Muscle of leg (tissue), 11 donors: Measurements from ENCODE around the gene CRADD. TPM values are rescaled to one million over a fixed set of nuclear protein-coding genes. Genes with fewer than 3 reads are reported as not detected.

Experiments
- DNase-seq: peaks from one replicate; pipeline ENCODE4 v3.0.0; 2013
- H3K27ac ChIP-seq: one replicate; pipeline ENCODE4 v1.5.1; 2013; ENCODE audit warnings: mild to moderate bottlenecking, low read length, control low read depth
- H3K27me3 ChIP-seq: one replicate; pipeline ENCODE4 v1.6.1; 2013; ENCODE audit warnings: low read length; ENCODE audit not compliant: control insufficient read depth, insufficient read depth
- H3K36me3 ChIP-seq: one replicate; pipeline ENCODE4 v1.6.1; 2013; ENCODE audit warnings: low read length; ENCODE audit not compliant: control insufficient read depth, insufficient read depth
- H3K4me1 ChIP-seq: one replicate; pipeline ENCODE4 v1.6.1; 2013; ENCODE audit warnings: low read length; ENCODE audit not compliant: control insufficient read depth, insufficient read depth
- H3K4me3 ChIP-seq: one replicate; pipeline ENCODE4 v1.5.1; 2013; ENCODE audit warnings: low read length, control low read depth
- H3K9me3 ChIP-seq: replicated peaks from 2 replicates; pipeline ENCODE4 v1.6.1; 2013; ENCODE audit warnings: low read depth, low read length; ENCODE audit not compliant: control insufficient read depth
- WGBS: methylation state at CpG from one replicate; pipeline ENCODE4 v1.1.5; 2013; ENCODE audit warnings: missing lambda C conversion rate; ENCODE audit not compliant: insufficient coverage; 5-methylcytosine and 5-hydroxymethylcytosine counted together
- polyA plus RNA-seq, 8 donors: library from polyadenylated mRNA; unstranded; fragments of 120-200 nt; gene quantifications; one replicate each; pipeline versions ENCODE4 v1.2.1 to v1.2.3, GENCODE V29; 2013; ENCODE audit warnings: inconsistent platforms in 1 of 8, low replicate concordance in 1 of 8; ENCODE audit not compliant: insufficient read length in 8 of 8, insufficient read depth in 1 of 8
- total RNA-seq: library from RNA; stranded (reverse); fragments of 120-200 nt; gene quantifications from one replicate; pipeline ENCODE4 v1.2.4, GENCODE V29; 2013

Gene CRADD
- total and polyA plus RNA-seq, 9 donors = 9.1 to 15.2 (median 12.9) TPM

DNA sequence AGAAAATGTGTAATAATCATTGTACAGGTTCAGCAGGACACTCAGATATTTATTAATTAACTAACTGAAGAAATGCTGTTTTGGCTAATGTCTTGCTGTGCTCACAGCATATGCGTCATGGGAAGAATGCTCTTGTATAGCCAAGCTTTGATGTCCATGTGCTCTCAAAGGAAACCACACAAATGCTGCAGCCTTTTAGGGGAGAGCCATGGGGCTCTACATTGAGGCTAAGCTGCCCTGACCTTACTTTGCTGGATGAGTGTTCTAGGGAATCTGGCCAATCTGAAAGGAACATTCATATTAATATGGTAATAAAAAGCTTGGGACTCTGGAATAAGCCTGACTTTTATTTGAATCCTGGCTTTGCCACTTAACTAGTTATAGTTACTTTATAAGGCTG lies 9.5 kb upstream of the CRADD start:
- 67% methylated on average over 1 of the region's 1 CpG for WGBS
- no peaks in the 10 kb centered on the region for H3K9me3 ChIP-seq
- no peak overlapping the region for H3K4me3 ChIP-seq
- no peaks in the 10 kb centered on the region for H3K36me3 ChIP-seq
- no peaks in the 10 kb centered on the region for H3K27me3 ChIP-seq
- DNase-seq = no peak
- H3K27ac ChIP-seq = no peak overlapping the region
- H3K4me1 ChIP-seq = peaks cover 2% of the 10 kb centered on the region

DNA sequence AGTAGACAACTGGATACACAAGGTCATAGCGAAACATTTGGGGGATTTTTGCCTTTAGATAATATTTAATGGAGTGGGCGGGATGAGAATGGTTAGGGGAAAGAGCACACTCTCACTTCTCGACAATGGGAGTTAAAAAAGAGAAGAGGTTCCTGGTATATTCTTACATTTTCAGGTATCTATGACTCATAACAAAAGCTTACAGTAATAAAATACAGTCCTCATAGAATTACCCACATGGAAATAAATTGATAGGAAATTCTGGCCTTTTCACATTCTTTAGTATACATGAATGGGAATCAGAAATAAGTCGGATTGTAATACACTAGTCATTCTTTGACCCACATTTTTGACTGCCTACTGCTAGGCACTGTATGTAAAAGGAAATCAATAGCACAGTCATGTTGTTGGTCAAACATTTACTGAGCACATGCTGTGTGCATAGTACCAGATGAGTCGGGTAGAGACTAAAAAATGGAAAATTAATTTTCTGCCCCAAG lies 8.2 kb upstream of the CRADD start:
- DNase-seq = no peak
- Histone ChIP-seq H3K4me1 (no peaks in the 10 kb centered on the region), H3K4me3 (no peak overlapping the region), H3K27me3 (peaks cover 1% of the 10 kb centered on the region), H3K27ac (no peak overlapping the region), H3K36me3 (no peaks in the 10 kb centered on the region), H3K9me3 (no peaks in the 10 kb centered on the region)
- WGBS = 83% methylated on average over 1 of the region's 5 CpGs

DNA sequence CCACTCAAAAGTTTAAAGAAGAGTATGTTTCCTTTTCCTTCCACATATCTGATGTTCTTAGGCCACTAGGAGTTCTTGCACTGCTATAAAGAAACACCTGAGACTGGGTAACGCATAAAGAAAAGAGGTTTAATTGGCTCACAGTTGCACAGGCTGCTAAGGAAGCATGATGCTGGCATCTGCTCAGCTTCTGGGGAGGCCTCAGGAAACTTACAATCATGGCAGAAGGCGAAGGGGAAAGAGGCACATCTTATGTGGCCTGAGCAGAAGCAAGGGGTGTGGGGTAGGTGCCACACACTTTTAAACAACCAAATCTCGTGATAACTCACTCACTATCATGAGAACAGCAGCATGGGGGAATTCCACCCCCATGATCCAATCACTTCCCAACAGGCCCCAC lies 7.7 kb upstream of the CRADD start:
- Histone ChIP-seq H3K4me3 (no peak overlapping the region), H3K9me3 (no peaks in the 10 kb centered on the region), H3K4me1 (no peaks in the 10 kb centered on the region), H3K27me3 (peaks cover 4% of the 10 kb centered on the region), H3K27ac (no peak overlapping the region), H3K36me3 (no peaks in the 10 kb centered on the region)
- DNase-seq = no peak
- 100% methylated on average over 1 of the region's 3 CpGs for WGBS

DNA sequence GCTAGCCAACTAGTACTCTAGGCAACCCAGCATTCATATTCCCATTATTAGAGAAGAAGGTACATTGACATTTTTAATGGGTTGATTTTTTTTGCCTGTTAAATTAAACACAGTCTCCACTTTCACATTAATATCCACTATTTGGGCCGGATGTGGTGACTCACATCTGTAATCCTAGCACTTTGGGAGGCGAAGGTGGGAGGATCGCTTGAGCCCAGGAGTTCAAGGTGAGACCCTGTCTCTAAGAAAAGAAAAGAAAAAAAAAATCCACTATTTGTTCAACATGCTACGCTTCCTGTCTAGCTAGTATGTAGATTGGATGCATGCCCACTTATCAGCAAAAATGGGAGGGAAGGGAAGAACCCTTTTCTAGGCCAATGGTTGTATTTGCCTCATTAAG lies 7.1 kb upstream of the CRADD start:
- WGBS = 93% methylated on average over 1 of the region's 4 CpGs

DNA sequence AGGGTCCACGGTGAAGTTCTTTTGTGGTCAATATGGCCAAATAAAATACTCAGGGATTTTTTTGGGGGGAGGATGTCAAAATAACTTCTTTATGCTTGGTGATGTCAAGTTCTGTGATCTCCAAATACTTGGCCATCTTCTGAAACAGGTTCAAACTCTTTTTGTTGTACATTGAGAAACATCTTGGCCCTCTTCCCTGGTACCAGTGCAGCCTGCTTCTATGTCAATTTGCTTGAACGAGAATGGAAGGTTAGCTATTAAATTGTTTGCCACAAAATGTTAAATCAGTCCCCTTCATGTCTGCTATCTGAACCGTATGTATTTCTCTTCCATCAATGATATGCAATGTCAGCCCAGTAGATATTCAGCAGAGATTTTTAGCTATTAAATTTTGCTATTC lies 6.1 kb upstream of the CRADD start:
- Histone ChIP-seq H3K9me3 (no peaks in the 10 kb centered on the region), H3K36me3 (no peaks in the 10 kb centered on the region), H3K4me3 (no peak overlapping the region), H3K27ac (no peak overlapping the region), H3K27me3 (peaks cover 4% of the 10 kb centered on the region), H3K4me1 (no peaks in the 10 kb centered on the region)
- DNase-seq = no peak
- WGBS = no CpG with 5 or more reads among the region's 3 CpGs

More for the DNA sequence above, 7.1 kb upstream of the CRADD start:
- Histone ChIP-seq H3K36me3 (no peaks in the 10 kb centered on the region), H3K9me3 (no peaks in the 10 kb centered on the region), H3K4me3 (no peak overlapping the region), H3K27ac (no peak overlapping the region), H3K27me3 (peaks cover 4% of the 10 kb centered on the region), H3K4me1 (no peaks in the 10 kb centered on the region)
- DNase-seq = no peak

DNA sequence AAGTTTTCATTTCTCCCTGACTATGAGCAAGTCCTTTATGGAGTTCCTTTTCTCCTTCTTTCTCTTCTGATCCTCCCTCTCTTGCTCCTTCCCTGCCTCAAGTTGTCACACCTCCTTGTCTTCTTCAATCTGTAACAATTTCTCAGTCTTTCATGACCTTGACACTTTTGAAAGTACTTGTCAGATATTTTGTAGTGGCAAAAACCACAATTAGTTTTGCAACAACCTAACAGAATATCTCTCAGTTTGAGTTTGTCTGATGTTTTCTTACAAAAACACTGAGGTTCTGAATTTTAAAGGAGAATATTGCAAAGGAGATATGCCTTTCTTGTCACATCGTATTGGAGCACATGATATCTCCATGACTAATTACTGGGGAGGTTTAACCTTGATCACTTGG lies 4.1 kb upstream of the CRADD start:
- H3K27me3 ChIP-seq = peaks cover 4% of the 10 kb centered on the region
- no peak for DNase-seq
- no peaks in the 10 kb centered on the region for H3K9me3 ChIP-seq
- no peak overlapping the region for H3K27ac ChIP-seq
- peaks cover 9% of the 10 kb centered on the region for H3K4me1 ChIP-seq
- H3K4me3 ChIP-seq = no peak overlapping the region
- H3K36me3 ChIP-seq = no peaks in the 10 kb centered on the region
- WGBS = no CpG with 5 or more reads among the region's 1 CpG

DNA sequence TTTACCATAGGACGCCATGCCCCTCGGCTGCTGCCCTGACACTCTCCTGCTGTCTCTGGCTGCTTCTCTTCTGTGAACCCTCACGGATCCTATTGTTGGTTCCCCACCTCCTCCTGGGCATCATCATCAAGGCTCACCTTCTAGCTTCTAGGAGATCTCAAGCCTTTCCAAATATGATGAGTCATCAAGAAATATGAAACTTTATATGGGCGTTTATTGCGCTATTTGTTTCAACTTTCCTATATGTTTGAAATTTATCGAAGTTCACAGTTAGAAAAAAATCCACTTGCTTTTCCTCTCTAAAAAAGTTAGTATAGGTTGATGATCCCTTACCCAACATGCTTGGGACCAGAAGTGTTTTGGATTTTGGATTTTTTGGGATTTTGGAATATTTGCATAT lies 2.8 kb upstream of the CRADD start:
- Histone ChIP-seq H3K36me3 (no peaks in the 10 kb centered on the region), H3K27ac (no peak overlapping the region), H3K4me1 (peaks cover 20% of the 10 kb centered on the region), H3K27me3 (peaks cover 4% of the 10 kb centered on the region), H3K9me3 (no peaks in the 10 kb centered on the region), H3K4me3 (no peak overlapping the region)
- no peak for DNase-seq
- 75% methylated on average over 3 of the region's 6 CpGs for WGBS

DNA sequence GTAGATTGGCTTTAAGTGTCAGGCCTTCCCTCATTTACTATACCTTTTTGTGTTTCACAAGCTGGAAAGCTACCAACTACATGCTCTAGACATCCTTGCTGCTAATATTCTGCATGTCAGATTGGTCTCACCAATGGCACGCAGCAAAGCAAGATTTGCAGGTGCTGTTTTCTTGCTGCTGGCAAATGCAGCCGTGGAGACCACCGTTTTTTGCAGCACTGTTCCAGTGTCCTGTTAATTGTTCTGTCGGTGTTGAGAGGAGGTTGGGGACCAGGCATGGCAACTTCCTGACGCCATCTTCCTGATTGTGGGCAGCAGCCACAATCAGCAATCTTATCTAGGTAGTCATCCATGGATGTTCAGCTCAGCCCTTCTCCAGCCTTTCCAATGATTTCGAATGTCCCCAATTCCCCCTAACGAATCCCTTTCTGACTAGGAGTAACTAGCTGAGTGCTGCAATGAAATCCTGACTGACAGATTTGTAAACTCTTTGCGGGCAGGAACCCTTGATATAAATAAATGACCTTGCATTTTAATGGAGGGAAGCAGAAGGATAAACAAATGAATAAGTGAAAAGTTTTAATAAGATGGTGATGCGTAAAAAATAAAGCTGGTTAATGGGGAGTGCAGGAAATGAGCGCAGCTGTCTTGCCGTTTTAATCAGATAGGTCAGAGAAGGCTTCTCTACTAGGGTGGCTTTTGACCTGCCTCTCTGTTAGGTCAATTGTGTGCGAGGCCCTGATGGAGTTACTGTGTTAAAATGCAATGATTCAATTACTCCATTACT lies 574 bp upstream of the CRADD start:
- Histone ChIP-seq H3K36me3 (no peaks in the 10 kb centered on the region), H3K27me3 (peaks cover 4% of the 10 kb centered on the region), H3K4me3 (peak overlapping the region; percentile 87), H3K27ac (peak overlapping the region; percentile 100), H3K4me1 (peaks cover 25% of the 10 kb centered on the region), H3K9me3 (no peaks in the 10 kb centered on the region)
- DNase-seq = no peak
- WGBS = 77% methylated on average over 6 of the region's 12 CpGs

DNA sequence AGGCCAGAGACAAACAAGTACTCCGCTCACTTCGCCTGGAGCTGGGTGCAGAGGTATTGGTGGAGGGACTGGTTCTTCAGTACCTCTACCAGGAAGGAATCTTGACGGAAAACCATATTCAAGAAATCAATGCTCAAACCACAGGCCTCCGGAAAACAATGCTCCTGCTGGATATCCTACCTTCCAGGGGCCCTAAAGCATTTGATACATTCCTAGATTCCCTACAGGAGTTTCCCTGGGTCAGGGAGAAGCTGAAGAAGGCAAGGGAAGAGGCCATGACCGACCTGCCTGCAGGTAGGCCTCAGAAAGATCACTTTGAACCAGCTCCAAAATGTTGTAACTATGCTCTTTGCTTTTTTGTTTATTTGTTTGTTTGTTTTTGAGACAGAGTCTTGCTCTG lies 1.6 kb downstream of the CRADD start:
- Histone ChIP-seq H3K9me3 (no peaks in the 10 kb centered on the region), H3K36me3 (no peaks in the 10 kb centered on the region), H3K27me3 (peaks cover 4% of the 10 kb centered on the region), H3K4me1 (peaks cover 31% of the 10 kb centered on the region), H3K27ac (peak overlapping the region; percentile 100), H3K4me3 (no peak overlapping the region)
- WGBS = 100% methylated on average over 1 of the region's 5 CpGs
- no peak for DNase-seq

DNA sequence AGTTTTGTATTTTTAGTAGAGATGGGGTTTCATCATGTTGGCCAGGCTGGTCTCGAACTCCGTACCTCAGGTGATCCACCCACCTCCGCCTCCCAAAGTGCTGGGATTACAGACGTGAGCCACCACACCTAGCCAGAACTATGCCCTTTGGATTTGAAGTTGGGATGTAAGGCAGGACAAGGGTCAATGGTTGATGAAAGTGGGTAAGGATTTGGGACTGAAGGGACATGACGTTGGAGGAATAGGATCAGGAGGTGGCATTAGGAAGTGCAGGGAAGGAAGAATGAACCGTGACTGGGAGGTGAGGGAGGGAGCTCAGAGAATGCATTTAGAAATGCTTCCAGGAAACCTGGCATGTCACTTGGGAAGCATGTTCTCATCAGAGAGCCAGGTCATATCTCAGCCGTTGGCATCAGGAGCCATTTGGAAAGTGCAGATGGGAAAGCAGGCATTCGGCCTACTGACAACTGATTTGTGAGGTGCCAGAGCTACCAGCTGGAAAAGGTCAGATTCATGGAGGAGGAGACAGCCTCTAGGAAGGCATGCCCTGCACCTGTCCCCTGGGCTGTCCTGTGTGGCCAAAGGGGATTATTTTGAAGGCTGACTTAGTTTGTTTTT lies 2.2 kb downstream of the CRADD start:
- Histone ChIP-seq H3K27me3 (no peaks in the 10 kb centered on the region), H3K36me3 (no peaks in the 10 kb centered on the region), H3K4me3 (no peak overlapping the region), H3K9me3 (no peaks in the 10 kb centered on the region), H3K27ac (peak overlapping the region; percentile 78), H3K4me1 (peaks cover 31% of the 10 kb centered on the region)
- 67% methylated on average over 6 of the region's 8 CpGs for WGBS
- peak; percentile 83 for DNase-seq
